HG02642 (cell line): ENCODE measurements around the gene CFAP92.

ENCODE experiments used
- ATAC-seq: cut with Tn5 transposase; IDR thresholded peaks from one replicate; pipeline ENCODE4 v1.9.1; 2021; ENCODE audit warnings: mild to moderate bottlenecking; ENCODE audit not compliant: unreplicated experiment, poor library complexity

Gene CFAP92

GRCh38 chr3:129025691-129026435 is 32.0 kb upstream of the CFAP92 start:
- ATAC-seq, result no peak

GRCh38 chr3:129025108-129025507 is 31.2 kb upstream of the CFAP92 start:
- no peak for ATAC-seq

- ATAC-seq, result no peak
These were observed 30.0 kb upstream of the CFAP92 start for GRCh38 chr3:129023909-129024308.

- ATAC-seq, result no peak
These were observed 29.1 kb upstream of the CFAP92 start for GRCh38 chr3:129023008-129023358.

- ATAC-seq, result no peak
These were observed 28.5 kb upstream of the CFAP92 start for GRCh38 chr3:129022114-129023007.

- ATAC-seq, result no peak
These were observed 27.3 kb upstream of the CFAP92 start for GRCh38 chr3:129021140-129021551.

GRCh38 chr3:129020691-129021090 is 26.8 kb upstream of the CFAP92 start:
- no peak for ATAC-seq

- no peak for ATAC-seq
These were observed 25.4 kb upstream of the CFAP92 start for GRCh38 chr3:129019266-129019665.

GRCh38 chr3:129018751-129019150 is 24.9 kb upstream of the CFAP92 start:
- ATAC-seq, result no peak

GRCh38 chr3:129018271-129018670 is 24.4 kb upstream of the CFAP92 start:
- ATAC-seq, result no peak

GRCh38 chr3:129017484-129017899 is 23.6 kb upstream of the CFAP92 start:
- no peak for ATAC-seq

- peak; percentile 58 for ATAC-seq
These were observed 23.0 kb upstream of the CFAP92 start for GRCh38 chr3:129016720-129017483.

- ATAC-seq, result peak; percentile 53
These were observed 22.5 kb upstream of the CFAP92 start for GRCh38 chr3:129016356-129016719.

GRCh38 chr3:129015388-129016105 is 21.7 kb upstream of the CFAP92 start:
- ATAC-seq, result no peak

GRCh38 chr3:129014793-129015345 is 21.0 kb upstream of the CFAP92 start:
- ATAC-seq, result no peak

- no peak for ATAC-seq
These were observed 20.3 kb upstream of the CFAP92 start for GRCh38 chr3:129014148-129014547.

- ATAC-seq, result no peak
These were observed 19.6 kb upstream of the CFAP92 start for GRCh38 chr3:129013491-129013891.

- ATAC-seq, result no peak
These were observed 16.6 kb upstream of the CFAP92 start for GRCh38 chr3:129010310-129010956.

- ATAC-seq, result no peak
These were observed 15.4 kb upstream of the CFAP92 start for GRCh38 chr3:129009266-129009665.
